ENCODE data around the gene MMP11.

MMP11 gene

GRCh38 chr22:23781511-23782183 lies 9.0 kb downstream of the MMP11 start:
- peak; percentile 92 for DNase-seq (ENCODE audit: low read depth)

GRCh38 chr22:23782252-23782651 lies 9.6 kb downstream of the MMP11 start:
- no peak for DNase-seq (ENCODE audit: low read depth)

GRCh38 chr22:23782703-23783102 lies 10.1 kb downstream of the MMP11 start:
- no peak for DNase-seq (ENCODE audit: low read depth)

GRCh38 chr22:23783265-23784150 lies 10.9 kb downstream of the MMP11 start:
- DNase-seq (ENCODE audit: low read depth) = no peak

GRCh38 chr22:23784215-23784732 lies 11.6 kb downstream of the MMP11 start:
- peak; percentile 82 for DNase-seq (ENCODE audit: low read depth)

- DNase-seq (ENCODE audit: low read depth) = no peak
Measured at GRCh38 chr22:23786261-23786710, 13.6 kb downstream of the MMP11 start.

GRCh38 chr22:23786752-23787599 lies 14.3 kb downstream of the MMP11 start, which contains the start of gene SMARCB1:
Gene SMARCB1, plus strand, starts transcription at chr22:23786966. Its CDS starts 204 bp downstream, at chr22:23787170.
- peak; percentile 98 for DNase-seq (ENCODE audit: low read depth)

GRCh38 chr22:23787600-23787896 lies 14.9 kb downstream of the MMP11 start:
- DNase-seq (ENCODE audit: low read depth) = no peak

GRCh38 chr22:23787910-23788309 lies 15.3 kb downstream of the MMP11 start:
- no peak for DNase-seq (ENCODE audit: low read depth)

- no peak for DNase-seq (ENCODE audit: low read depth)
Measured at GRCh38 chr22:23789121-23789520, 16.5 kb downstream of the MMP11 start.

GRCh38 chr22:23789638-23790037 lies 17.0 kb downstream of the MMP11 start:
- no peak for DNase-seq (ENCODE audit: low read depth)

GRCh38 chr22:23790819-23791737 lies 18.4 kb downstream of the MMP11 start:
- peak; percentile 80 for DNase-seq (ENCODE audit: low read depth)

GRCh38 chr22:23791738-23792645 lies 19.3 kb downstream of the MMP11 start:
- no peak for DNase-seq (ENCODE audit: low read depth)

GRCh38 chr22:23793326-23793725 lies 20.7 kb downstream of the MMP11 start:
- DNase-seq (ENCODE audit: low read depth) = no peak

GRCh38 chr22:23796461-23796860 lies 23.8 kb downstream of the MMP11 start:
- DNase-seq (ENCODE audit: low read depth) = peak; percentile 54

GRCh38 chr22:23800297-23801237 lies 27.9 kb downstream of the MMP11 start:
- DNase-seq (ENCODE audit: low read depth) = no peak

GRCh38 chr22:23801238-23801821 lies 28.7 kb downstream of the MMP11 start:
- no peak for DNase-seq (ENCODE audit: low read depth)

- no peak for DNase-seq (ENCODE audit: low read depth)
Measured at GRCh38 chr22:23801886-23802377, 29.3 kb downstream of the MMP11 start.
